ENCODE results near the gene NECTIN1.

DNA sequence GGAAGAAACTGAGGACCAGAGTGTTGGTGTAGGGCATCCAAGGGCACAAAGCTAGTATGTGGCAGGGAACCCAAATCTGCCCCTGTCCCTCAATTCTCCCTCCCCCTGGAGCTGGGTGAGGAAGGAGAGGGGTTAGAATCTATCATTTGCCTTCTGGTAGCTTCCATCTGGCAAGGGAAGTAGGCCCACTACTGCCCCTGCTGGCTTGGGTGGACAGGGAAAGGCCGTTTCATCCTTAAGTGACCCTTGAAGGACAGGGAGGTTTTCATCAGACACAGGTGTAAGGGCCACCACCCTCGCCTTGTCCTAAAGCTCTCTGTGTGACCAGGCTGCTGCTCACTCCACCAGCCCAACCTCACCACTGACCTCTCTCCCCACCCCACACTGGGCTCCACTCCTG is 22.1 kb downstream of the NECTIN1 start:
- TF ChIP-seq, protein P1, sequence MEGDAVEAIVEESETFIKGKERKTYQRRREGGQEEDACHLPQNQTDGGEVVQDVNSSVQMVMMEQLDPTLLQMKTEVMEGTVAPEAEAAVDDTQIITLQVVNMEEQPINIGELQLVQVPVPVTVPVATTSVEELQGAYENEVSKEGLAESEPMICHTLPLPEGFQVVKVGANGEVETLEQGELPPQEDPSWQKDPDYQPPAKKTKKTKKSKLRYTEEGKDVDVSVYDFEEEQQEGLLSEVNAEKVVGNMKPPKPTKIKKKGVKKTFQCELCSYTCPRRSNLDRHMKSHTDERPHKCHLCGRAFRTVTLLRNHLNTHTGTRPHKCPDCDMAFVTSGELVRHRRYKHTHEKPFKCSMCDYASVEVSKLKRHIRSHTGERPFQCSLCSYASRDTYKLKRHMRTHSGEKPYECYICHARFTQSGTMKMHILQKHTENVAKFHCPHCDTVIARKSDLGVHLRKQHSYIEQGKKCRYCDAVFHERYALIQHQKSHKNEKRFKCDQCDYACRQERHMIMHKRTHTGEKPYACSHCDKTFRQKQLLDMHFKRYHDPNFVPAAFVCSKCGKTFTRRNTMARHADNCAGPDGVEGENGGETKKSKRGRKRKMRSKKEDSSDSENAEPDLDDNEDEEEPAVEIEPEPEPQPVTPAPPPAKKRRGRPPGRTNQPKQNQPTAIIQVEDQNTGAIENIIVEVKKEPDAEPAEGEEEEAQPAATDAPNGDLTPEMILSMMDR (IDR thresholded peaks at IDR 0.05; ENCODE audit: poor library complexity), result no peak
- TF ChIP-seq EZH2 (IDR thresholded peaks at IDR 0.05; ENCODE audit: borderline replicate concordance), result no peak
